ENCODE measurements around the gene SF3B1.
"Not testable (repeated sequence)": the region's sequence is repeated elsewhere in the genome, so short reads cannot be mapped to it uniquely, and the experiment has no call there.

The SF3B1 gene

GRCh38 chr2:197372592-197372991 is 62.2 kb downstream of the SF3B1 start:
- TF ChIP-seq CTCF (IDR thresholded peaks at IDR 0.05; ENCODE audit: borderline replicate concordance, control extremely low read depth, extremely low read depth, insufficient read depth, missing control alignments): no peak
- in situ Hi-C loops (cut with MboI; ENCODE audit: low sequenced_read_pairs, unreplicated experiment): loop anchor here (10.0 kb wide), 1 partner anchor 188 kb away; no protein-coding TSS in a partner anchor
- no peak for DNase-seq (ENCODE audit: low spot score)

- in situ Hi-C loops (cut with MboI; ENCODE audit: low sequenced_read_pairs, unreplicated experiment): loop anchor here (10.0 kb wide), 1 partner anchor 186 kb away; no protein-coding TSS in a partner anchor
- DNase-seq (ENCODE audit: low spot score): not testable (repeated sequence)
Observed at GRCh38 chr2:197370664-197371063, 64.2 kb downstream of the SF3B1 start.

GRCh38 chr2:197369933-197370320 is 64.9 kb downstream of the SF3B1 start:
- TF ChIP-seq CTCF (IDR thresholded peaks at IDR 0.05; ENCODE audit: borderline replicate concordance, control extremely low read depth, extremely low read depth, insufficient read depth, missing control alignments): no peak
- no peak for DNase-seq (ENCODE audit: low spot score)
- in situ Hi-C loops (cut with MboI; ENCODE audit: low sequenced_read_pairs, unreplicated experiment): loop anchor here (10.0 kb wide), 1 partner anchor 185 kb away; no protein-coding TSS in a partner anchor

- TF ChIP-seq CTCF (IDR thresholded peaks at IDR 0.05; ENCODE audit: borderline replicate concordance, control extremely low read depth, extremely low read depth, insufficient read depth, missing control alignments): no peak
- no peak for DNase-seq (ENCODE audit: low spot score)
- in situ Hi-C loops (cut with MboI; ENCODE audit: low sequenced_read_pairs, unreplicated experiment): no loop called here
Observed at GRCh38 chr2:197369228-197369932, 65.4 kb downstream of the SF3B1 start.

- TF ChIP-seq CTCF (IDR thresholded peaks at IDR 0.05; ENCODE audit: borderline replicate concordance, control extremely low read depth, extremely low read depth, insufficient read depth, missing control alignments): no peak
- no peak for DNase-seq (ENCODE audit: low spot score)
- in situ Hi-C loops (cut with MboI; ENCODE audit: low sequenced_read_pairs, unreplicated experiment): no loop called here
Observed at GRCh38 chr2:197368412-197368811, 66.4 kb downstream of the SF3B1 start.

- no peak for TF ChIP-seq CTCF (IDR thresholded peaks at IDR 0.05; ENCODE audit: borderline replicate concordance, control extremely low read depth, extremely low read depth, insufficient read depth, missing control alignments)
- in situ Hi-C loops (cut with MboI; ENCODE audit: low sequenced_read_pairs, unreplicated experiment): no loop called here
- no peak for DNase-seq (ENCODE audit: low spot score)
Observed at GRCh38 chr2:197363998-197364397, 70.8 kb downstream of the SF3B1 start.

GRCh38 chr2:197360744-197361156 is 74.1 kb downstream of the SF3B1 start:
- in situ Hi-C loops (cut with MboI; ENCODE audit: low sequenced_read_pairs, unreplicated experiment): no loop called here
- DNase-seq (ENCODE audit: low spot score): no peak

More at GRCh38 chr2:197360744-197361156, 74.1 kb downstream of the SF3B1 start:
- TF ChIP-seq CTCF (IDR thresholded peaks at IDR 0.05; ENCODE audit: borderline replicate concordance, control extremely low read depth, extremely low read depth, insufficient read depth, missing control alignments): no peak
